RPMI7951 (cell line): ENCODE results near the gene GOLGA6L9. TPM values are rescaled to one million over a fixed set of nuclear protein-coding genes. Genes with fewer than 3 reads are reported as not detected.
"Not testable (repeated sequence)": the region's sequence is repeated elsewhere in the genome, so short reads cannot be mapped to it uniquely, and the experiment has no call there.

Experiments
- DNase-seq: peaks from one replicate; pipeline ENCODE4 v3.0.0-alpha.2; 2012; ENCODE audit warnings: low read depth
- total RNA-seq: library from RNA; depleted of rRNA; stranded (reverse); fragments of >200 nt; shearing (Covaris generic); gene quantifications from 2 replicates; pipeline ENCODE4 v1.2.3, GENCODE V29; 2014; rRNA removed

GOLGA6L9 gene
- total RNA-seq = 1.9 TPM in 2 replicates

GRCh38 chr15:82429693-82430092 lies at the start of gene GOLGA6L9:
Gene GOLGA6L9, plus strand, starts transcription at chr15:82429816. Its CDS starts 264 bp downstream, at chr15:82430080.
- DNase-seq = not testable (repeated sequence)

- not testable (repeated sequence) for DNase-seq
Observed at GRCh38 chr15:82381330-82381955, 48.2 kb upstream of the GOLGA6L9 start.

GRCh38 chr15:82387209-82387608 lies 42.4 kb upstream of the GOLGA6L9 start:
- DNase-seq = not testable (repeated sequence)

- DNase-seq = not testable (repeated sequence)
Observed at GRCh38 chr15:82390152-82390551, 39.5 kb upstream of the GOLGA6L9 start.

- DNase-seq = not testable (repeated sequence)
Observed at GRCh38 chr15:82392077-82392476, 37.5 kb upstream of the GOLGA6L9 start.

GRCh38 chr15:82393671-82394070 lies 35.9 kb upstream of the GOLGA6L9 start:
- DNase-seq = peak; percentile 69

GRCh38 chr15:82395788-82396187 lies 33.8 kb upstream of the GOLGA6L9 start:
- not testable (repeated sequence) for DNase-seq

GRCh38 chr15:82397817-82398216 lies 31.8 kb upstream of the GOLGA6L9 start:
- no peak for DNase-seq

GRCh38 chr15:82398785-82399184 lies 30.8 kb upstream of the GOLGA6L9 start:
- no peak for DNase-seq

GRCh38 chr15:82399366-82400103 lies 30.1 kb upstream of the GOLGA6L9 start:
- DNase-seq = not testable (repeated sequence)

- not testable (repeated sequence) for DNase-seq
Observed at GRCh38 chr15:82401918-82402317, 27.7 kb upstream of the GOLGA6L9 start.

- DNase-seq = not testable (repeated sequence)
Observed at GRCh38 chr15:82402341-82402740, 27.3 kb upstream of the GOLGA6L9 start.

- not testable (repeated sequence) for DNase-seq
Observed at GRCh38 chr15:82406211-82406610, 23.4 kb upstream of the GOLGA6L9 start.

GRCh38 chr15:82410306-82410705 lies 19.3 kb upstream of the GOLGA6L9 start:
- DNase-seq = not testable (repeated sequence)

- DNase-seq = not testable (repeated sequence)
Observed at GRCh38 chr15:82411595-82411994, 18.0 kb upstream of the GOLGA6L9 start.

- not testable (repeated sequence) for DNase-seq
Observed at GRCh38 chr15:82414525-82415191, 15.0 kb upstream of the GOLGA6L9 start.

GRCh38 chr15:82420516-82420915 lies 9.1 kb upstream of the GOLGA6L9 start:
- not testable (repeated sequence) for DNase-seq

- not testable (repeated sequence) for DNase-seq
Observed at GRCh38 chr15:82420966-82421365, 8.7 kb upstream of the GOLGA6L9 start.

GRCh38 chr15:82427117-82427516 lies 2.5 kb upstream of the GOLGA6L9 start:
- not testable (repeated sequence) for DNase-seq

- DNase-seq = not testable (repeated sequence)
Observed at GRCh38 chr15:82445420-82445819, 15.8 kb downstream of the GOLGA6L9 start.

GRCh38 chr15:82457336-82457735 lies 27.7 kb downstream of the GOLGA6L9 start:
- DNase-seq = not testable (repeated sequence)

- not testable (repeated sequence) for DNase-seq
Observed at GRCh38 chr15:82465629-82466028, 36.0 kb downstream of the GOLGA6L9 start.
